Cardiac muscle cell (in vitro differentiated cells and primary cell): ENCODE measurements around the gene IL22. TPM values are rescaled to one million over a fixed set of nuclear protein-coding genes. Genes with fewer than 3 reads are reported as not detected.
A peak's percentile ranks its signal among the peaks of the same experiment; 100 is the strongest.

ENCODE experiments used
- DNase-seq, 2 donors: peaks; one replicate each; pipeline versions ENCODE4 v3.0.0 to v3.0.0-alpha.2; 2010 to 2017; ENCODE audit warnings: low read depth in 1 of 2, low spot score in 1 of 2
- H3K27ac ChIP-seq: fragments of 200-600 bp; sonication (generic); 2 replicates; pipeline ENCODE4 v1.5.1; 2016
- H3K27me3 ChIP-seq: fragments of 200-600 bp; sonication (generic); 2 replicates; pipeline ENCODE4 v1.6.0; 2016; ENCODE audit warnings: control low read depth
- H3K36me3 ChIP-seq: fragments of 200-600 bp; sonication (generic); 2 replicates; pipeline ENCODE4 v1.5.1; 2016; ENCODE audit warnings: control low read depth
- H3K4me1 ChIP-seq: fragments of 200-600 bp; sonication (generic); 2 replicates; pipeline ENCODE4 v1.8.1; 2017; ENCODE audit warnings: low read depth, mild to moderate bottlenecking, mixed run types
- H3K4me3 ChIP-seq: fragments of 200-600 bp; sonication (generic); 2 replicates; pipeline ENCODE4 v1.5.1; 2016; ENCODE audit warnings: mild to moderate bottlenecking
- H3K9me3 ChIP-seq: fragments of 200-600 bp; sonication (generic); 2 replicates; pipeline ENCODE4 v1.5.1; 2017; ENCODE audit warnings: low read depth, mild to moderate bottlenecking, control low read depth
- polyA plus RNA-seq: library from polyadenylated mRNA; unstranded; fragments of >200 nt; fragmentation: Nextera tagmentation; extraction: Ambion mirVana; gene quantifications from 2 replicates; pipeline ENCODE4 v1.2.1, GENCODE V29; 2016
- total RNA-seq: library from RNA; depleted of rRNA; stranded (reverse); fragments of >200 nt; gene quantifications from 2 replicates; pipeline ENCODE4 v1.2.3, GENCODE V29; 2016
- TF ChIP-seq, protein P1 (sequence below): IDR thresholded peaks from 2 replicates; pipeline ENCODE4 v1.5.1; 2012; ENCODE audit warnings: low read depth, mild to moderate bottlenecking, low read length

IL22 gene
- total and polyA plus RNA-seq, 2 experiments from 2014 or later, result not detected

- H3K4me3 ChIP-seq, result no peak overlapping the region
- peak in 1 of 2 donors; percentile 29 for DNase-seq
- no peak overlapping the region for H3K27ac ChIP-seq
- H3K36me3 ChIP-seq, result no peaks in the 10 kb centered on the region
- no peaks in the 10 kb centered on the region for H3K9me3 ChIP-seq
- no peaks in the 10 kb centered on the region for H3K27me3 ChIP-seq
- TF ChIP-seq, protein P1, sequence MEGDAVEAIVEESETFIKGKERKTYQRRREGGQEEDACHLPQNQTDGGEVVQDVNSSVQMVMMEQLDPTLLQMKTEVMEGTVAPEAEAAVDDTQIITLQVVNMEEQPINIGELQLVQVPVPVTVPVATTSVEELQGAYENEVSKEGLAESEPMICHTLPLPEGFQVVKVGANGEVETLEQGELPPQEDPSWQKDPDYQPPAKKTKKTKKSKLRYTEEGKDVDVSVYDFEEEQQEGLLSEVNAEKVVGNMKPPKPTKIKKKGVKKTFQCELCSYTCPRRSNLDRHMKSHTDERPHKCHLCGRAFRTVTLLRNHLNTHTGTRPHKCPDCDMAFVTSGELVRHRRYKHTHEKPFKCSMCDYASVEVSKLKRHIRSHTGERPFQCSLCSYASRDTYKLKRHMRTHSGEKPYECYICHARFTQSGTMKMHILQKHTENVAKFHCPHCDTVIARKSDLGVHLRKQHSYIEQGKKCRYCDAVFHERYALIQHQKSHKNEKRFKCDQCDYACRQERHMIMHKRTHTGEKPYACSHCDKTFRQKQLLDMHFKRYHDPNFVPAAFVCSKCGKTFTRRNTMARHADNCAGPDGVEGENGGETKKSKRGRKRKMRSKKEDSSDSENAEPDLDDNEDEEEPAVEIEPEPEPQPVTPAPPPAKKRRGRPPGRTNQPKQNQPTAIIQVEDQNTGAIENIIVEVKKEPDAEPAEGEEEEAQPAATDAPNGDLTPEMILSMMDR, result no peak
- no peaks in the 10 kb centered on the region for H3K4me1 ChIP-seq
Observed at GRCh38 chr12:68264158-68264855, 10.9 kb upstream of the IL22 start.

DNA sequence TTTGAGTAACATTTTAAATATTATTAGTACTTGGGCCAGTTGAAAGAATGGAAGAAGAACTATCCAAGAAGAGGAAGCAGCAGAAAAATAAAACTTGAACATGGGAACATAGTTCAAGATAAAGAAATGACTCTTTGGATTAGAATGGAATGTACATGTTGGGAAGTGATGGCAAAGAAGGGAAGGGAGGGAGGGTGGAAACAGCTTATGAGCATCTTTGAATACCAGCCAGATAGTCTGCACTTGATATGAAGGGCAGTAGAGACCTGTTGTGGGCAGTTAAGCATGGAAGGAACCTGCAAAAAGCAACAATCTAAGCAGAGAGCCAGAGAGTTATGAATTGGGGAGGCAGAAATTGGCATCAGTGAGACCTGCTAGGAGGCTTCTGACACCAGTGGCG is 10.0 kb upstream of the IL22 start:
- TF ChIP-seq, protein P1, result no peak
- DNase-seq, result peak in 1 of 2 donors; percentile 80
- Histone ChIP-seq H3K27me3 (no peaks in the 10 kb centered on the region), H3K9me3 (no peaks in the 10 kb centered on the region), H3K4me3 (no peak overlapping the region), H3K4me1 (no peaks in the 10 kb centered on the region), H3K36me3 (no peaks in the 10 kb centered on the region), H3K27ac (no peak overlapping the region)

GRCh38 chr12:68261896-68262295 is 8.5 kb upstream of the IL22 start:
- H3K27me3 ChIP-seq, result no peaks in the 10 kb centered on the region
- H3K4me3 ChIP-seq, result no peak overlapping the region
- no peaks in the 10 kb centered on the region for H3K4me1 ChIP-seq
- H3K36me3 ChIP-seq, result no peaks in the 10 kb centered on the region
- TF ChIP-seq, protein P1, result no peak
- no peak overlapping the region for H3K27ac ChIP-seq
- H3K9me3 ChIP-seq, result no peaks in the 10 kb centered on the region
- no peak for DNase-seq

DNA sequence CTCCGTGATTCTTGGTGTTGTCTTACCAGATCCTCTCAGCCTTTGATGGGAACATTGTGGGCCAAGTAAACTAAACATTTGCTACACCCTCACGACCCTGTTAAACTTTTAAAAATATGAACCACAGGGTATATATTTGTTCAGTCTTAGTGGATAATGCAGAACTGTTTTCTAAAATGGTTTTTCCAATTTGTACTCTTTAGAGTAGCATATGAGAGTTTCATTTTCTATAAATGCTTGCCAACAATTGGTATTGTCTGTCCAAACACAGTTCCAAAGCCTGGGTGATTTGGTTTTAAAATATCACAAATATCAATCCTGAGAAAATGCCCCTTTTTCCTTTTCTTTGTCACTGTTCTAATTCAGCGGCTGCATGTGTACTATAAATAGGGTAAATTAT is 6.7 kb upstream of the IL22 start:
- TF ChIP-seq, protein P1, result no peak
- Histone ChIP-seq H3K27ac (no peak overlapping the region), H3K27me3 (no peaks in the 10 kb centered on the region), H3K9me3 (no peaks in the 10 kb centered on the region), H3K4me1 (no peaks in the 10 kb centered on the region), H3K36me3 (no peaks in the 10 kb centered on the region), H3K4me3 (no peak overlapping the region)
- DNase-seq, result no peak

DNA sequence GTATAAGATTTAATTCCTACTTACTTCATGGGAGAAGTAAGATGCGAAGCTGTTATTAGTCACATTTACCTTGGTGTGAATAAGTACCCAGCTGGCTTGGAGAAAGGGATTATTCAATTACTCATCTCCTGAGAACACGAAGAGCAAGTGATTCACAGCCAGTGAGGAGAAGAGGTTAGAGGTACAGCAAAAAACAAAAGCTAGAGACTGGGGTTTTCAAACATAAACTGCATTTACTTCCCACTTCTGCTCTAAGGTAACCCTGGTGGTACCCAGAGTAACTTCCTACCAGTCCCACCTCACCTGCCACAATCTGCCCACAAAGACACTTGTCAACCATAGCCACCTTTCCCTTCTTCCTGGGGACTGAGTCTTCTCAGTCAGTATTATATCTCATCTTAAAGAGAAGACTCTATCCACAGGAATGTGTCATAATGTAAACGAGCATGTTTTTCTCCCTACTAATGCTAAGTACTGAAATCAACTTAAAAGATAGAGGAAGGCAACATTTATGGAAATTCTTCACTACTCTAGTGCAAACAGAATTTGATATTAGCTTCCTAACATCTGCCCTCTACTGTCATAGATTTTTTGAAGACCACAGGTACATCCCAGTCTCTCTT is 6.0 kb upstream of the IL22 start:
- Histone ChIP-seq H3K27me3 (no peaks in the 10 kb centered on the region), H3K27ac (no peak overlapping the region), H3K36me3 (no peaks in the 10 kb centered on the region), H3K9me3 (no peaks in the 10 kb centered on the region), H3K4me1 (no peaks in the 10 kb centered on the region), H3K4me3 (no peak overlapping the region)
- TF ChIP-seq, protein P1, result no peak
- DNase-seq, result peak in 1 of 2 donors; percentile 44
